ENCODE measurements around the gene CPLANE1.
"Not testable (repeated sequence)": the region's sequence is repeated elsewhere in the genome, so short reads cannot be mapped to it uniquely, and the experiment has no call there.

GRCh38 chr5:37093795-37094194, 155.4 kb downstream of the CPLANE1 start:
- TF ChIP-seq CTCF, POLR2A (IDR thresholded peaks at IDR 0.05): not testable (repeated sequence)

Measured in thyroid gland (tissue), 4 donors.